ENCODE measurements around the gene STK17A.

STK17A gene

DNA sequence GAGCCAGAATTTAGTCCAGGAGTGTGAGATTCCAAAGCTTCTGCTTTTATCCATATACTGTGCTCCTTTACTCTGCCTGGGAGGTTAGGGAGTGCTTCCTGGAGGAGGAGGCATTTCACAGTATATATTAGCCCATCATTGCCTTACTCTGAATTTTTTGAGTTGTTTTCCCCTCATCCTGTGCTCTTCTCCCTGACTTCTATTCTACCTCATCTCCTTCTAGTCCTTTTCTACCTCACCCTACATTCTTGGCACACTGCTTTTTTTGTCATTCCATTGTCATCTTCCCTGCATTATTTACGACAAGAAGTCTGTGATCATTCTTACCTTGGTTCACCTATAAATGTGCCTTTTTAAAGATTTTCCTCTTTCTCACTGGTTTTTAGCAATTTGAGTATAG lies 21.3 kb downstream of the STK17A start:
- Histone ChIP-seq H3K4me3 (ENCODE audit: low read length) (no peak overlapping the region), H3K9me3 (ENCODE audit: insufficient read depth, low read depth, low read length) (peaks cover 9% of the 10 kb centered on the region; the same call in 1 of the 2 replicates), H3K36me3 (ENCODE audit: insufficient read depth, low read depth, low read length) (peaks cover 9% of the 10 kb centered on the region; the same call in 1 of the 2 replicates), H3K27ac (ENCODE audit: low read length) (no peak overlapping the region), H3K4me1 (ENCODE audit: insufficient read depth, low read length) (peaks cover 5% of the 10 kb centered on the region; the same call in 1 of the 2 replicates), H3K9ac (ENCODE audit: low read depth, low read length) (no peak overlapping the region), H3K27me3 (ENCODE audit: insufficient read depth, low read length) (no peaks in the 10 kb centered on the region)

DNA sequence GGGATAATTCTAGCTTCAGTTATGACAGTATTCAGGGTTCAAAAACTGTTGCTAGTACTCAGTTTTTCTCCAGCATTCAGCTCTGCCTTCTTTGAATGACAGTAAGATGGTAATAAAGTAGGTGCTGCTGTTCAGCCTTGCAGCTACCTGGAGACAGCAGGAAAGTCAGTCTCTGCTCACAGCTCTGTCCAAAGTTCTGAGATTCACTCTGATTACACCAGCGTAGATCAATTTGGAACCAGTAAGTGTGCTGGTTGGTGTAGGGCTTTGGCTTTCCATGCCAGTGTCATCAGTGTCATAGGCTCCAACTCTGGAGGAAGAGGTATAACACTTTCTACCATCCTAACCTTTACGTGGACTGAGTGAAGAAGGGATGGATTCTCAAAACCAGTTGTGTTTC lies 26.2 kb downstream of the STK17A start:
- no peaks in the 10 kb centered on the region for H3K27me3 ChIP-seq (ENCODE audit: insufficient read depth, low read length)
- H3K4me1 ChIP-seq (ENCODE audit: insufficient read depth, low read length), result no peaks in the 10 kb centered on the region
- peaks cover 9% of the 10 kb centered on the region; the same call in 1 of the 2 replicates for H3K9me3 ChIP-seq (ENCODE audit: insufficient read depth, low read depth, low read length)
- H3K4me3 ChIP-seq (ENCODE audit: low read length), result no peak overlapping the region
- peaks cover 10% of the 10 kb centered on the region; the same call in 1 of the 2 replicates for H3K36me3 ChIP-seq (ENCODE audit: insufficient read depth, low read depth, low read length)
- no peak overlapping the region for H3K27ac ChIP-seq (ENCODE audit: low read length)
- H3K9ac ChIP-seq (ENCODE audit: low read depth, low read length), result no peak overlapping the region

DNA sequence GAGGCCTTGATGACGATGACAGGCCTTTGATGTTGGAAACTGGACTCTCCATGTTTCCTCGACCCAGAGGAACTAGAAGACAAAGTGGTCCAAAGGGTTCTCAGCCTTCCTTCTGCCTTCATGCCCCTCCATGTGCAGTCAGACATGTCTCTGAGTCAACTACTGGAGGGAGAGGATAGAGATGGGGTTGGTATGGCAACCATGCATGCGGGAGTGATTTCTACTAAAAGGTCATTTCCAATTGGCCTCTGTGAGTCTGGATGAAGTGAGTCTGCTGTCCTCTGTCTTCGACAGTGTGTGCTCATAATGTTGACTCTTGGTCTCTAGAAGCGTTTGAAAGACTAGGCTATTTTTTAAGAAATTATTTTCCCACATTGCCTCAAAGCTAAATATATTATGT lies 29.2 kb downstream of the STK17A start:
- Histone ChIP-seq H3K27ac (ENCODE audit: low read length) (no peak overlapping the region), H3K27me3 (ENCODE audit: insufficient read depth, low read length) (no peaks in the 10 kb centered on the region), H3K9me3 (ENCODE audit: insufficient read depth, low read depth, low read length) (no peaks in the 10 kb centered on the region), H3K4me1 (ENCODE audit: insufficient read depth, low read length) (no peaks in the 10 kb centered on the region), H3K36me3 (ENCODE audit: insufficient read depth, low read depth, low read length) (peaks cover 10% of the 10 kb centered on the region; the same call in 1 of the 2 replicates), H3K4me3 (ENCODE audit: low read length) (no peak overlapping the region), H3K9ac (ENCODE audit: low read depth, low read length) (no peak overlapping the region)

DNA sequence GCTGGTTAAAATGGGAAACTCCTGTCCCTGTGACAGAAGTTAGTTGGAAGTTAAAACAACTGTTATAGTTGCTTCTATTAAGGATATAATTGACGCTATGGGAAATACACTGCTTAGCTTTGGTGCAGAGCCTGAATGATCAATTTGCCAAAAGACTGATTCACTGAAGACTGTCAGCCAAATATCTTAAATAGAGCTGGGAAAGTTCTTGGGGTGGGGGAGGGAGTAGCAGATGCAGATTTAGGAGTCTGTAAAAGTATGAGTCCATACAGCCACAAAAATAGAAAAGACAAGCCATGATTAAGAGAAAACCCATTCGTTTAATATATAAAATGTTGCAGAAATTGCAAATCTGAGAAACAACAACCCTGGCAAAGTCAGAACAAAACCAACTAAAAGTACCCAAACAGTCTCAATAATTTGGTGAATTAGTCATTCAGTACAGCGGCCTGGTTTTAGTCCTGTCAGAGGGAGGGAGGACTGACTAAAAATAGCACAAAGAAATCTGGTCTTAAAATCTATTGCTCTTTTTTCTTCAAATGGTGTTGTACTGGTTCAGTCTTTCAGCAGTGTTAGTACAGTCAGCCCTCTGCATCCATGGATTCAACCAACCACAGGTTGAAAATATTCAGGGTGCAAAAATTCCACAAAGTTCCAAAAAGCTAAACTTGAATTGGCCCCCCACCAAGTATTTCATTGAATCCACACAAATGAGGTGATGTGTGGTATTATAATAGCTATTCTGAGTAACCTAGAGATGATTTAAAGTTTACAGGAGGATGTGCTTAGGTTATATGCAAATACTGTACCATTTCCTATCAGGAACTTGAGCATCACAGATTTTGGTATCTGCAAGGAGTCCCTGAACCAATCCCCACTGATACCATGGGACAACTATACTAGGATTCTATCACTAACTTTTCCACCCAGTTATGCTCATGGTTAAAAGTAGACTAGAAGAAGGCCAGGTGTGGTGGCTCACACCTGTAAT lies 30.0 kb downstream of the STK17A start:
- Histone ChIP-seq H3K27ac (ENCODE audit: low read length) (no peak overlapping the region), H3K27me3 (ENCODE audit: insufficient read depth, low read length) (no peaks in the 10 kb centered on the region), H3K4me1 (ENCODE audit: insufficient read depth, low read length) (0 out of 2 replicates have a peak, but pooled peaks cover 1% of the 10 kb centered on the region), H3K9ac (ENCODE audit: low read depth, low read length) (no peak overlapping the region), H3K36me3 (ENCODE audit: insufficient read depth, low read depth, low read length) (peaks cover 10% of the 10 kb centered on the region; the same call in 1 of the 2 replicates), H3K9me3 (ENCODE audit: insufficient read depth, low read depth, low read length) (no peaks in the 10 kb centered on the region), H3K4me3 (ENCODE audit: low read length) (no peak overlapping the region)

DNA sequence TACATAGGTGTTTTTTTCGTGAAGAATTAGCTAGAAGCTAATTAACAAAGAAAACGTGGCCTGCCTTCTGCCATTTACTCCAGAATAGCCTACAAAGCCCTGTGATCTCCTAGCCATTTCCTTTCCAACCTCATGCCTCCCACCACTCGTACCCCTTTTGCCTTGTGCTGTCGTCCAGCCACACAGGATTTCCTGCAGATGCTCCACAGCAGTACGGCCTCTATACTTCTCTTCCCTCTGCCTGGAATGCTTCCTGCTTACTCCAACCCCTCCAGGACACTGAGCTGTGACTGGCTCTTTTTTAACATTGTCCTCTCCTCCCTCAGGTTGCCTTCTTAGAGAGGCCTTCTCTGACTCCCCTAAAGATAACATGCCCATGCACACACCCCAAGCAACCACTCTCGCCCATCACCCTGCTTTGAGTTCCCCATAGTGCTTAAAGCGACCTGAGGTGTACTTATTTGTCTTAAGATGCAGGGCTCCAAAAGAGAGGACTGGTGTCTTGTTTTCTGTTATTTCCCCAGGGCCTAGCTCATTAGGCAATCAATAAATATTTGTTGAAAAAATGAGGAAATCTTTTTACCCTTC lies 32.7 kb downstream of the STK17A start:
- Histone ChIP-seq H3K36me3 (ENCODE audit: insufficient read depth, low read depth, low read length) (peaks cover 7% of the 10 kb centered on the region; the same call in 1 of the 2 replicates), H3K4me3 (ENCODE audit: low read length) (no peak overlapping the region), H3K4me1 (ENCODE audit: insufficient read depth, low read length) (0 out of 2 replicates have a peak, but pooled peaks cover 4% of the 10 kb centered on the region), H3K27me3 (ENCODE audit: insufficient read depth, low read length) (no peaks in the 10 kb centered on the region), H3K9ac (ENCODE audit: low read depth, low read length) (no peak overlapping the region), H3K27ac (ENCODE audit: low read length) (no peak overlapping the region), H3K9me3 (ENCODE audit: insufficient read depth, low read depth, low read length) (no peaks in the 10 kb centered on the region)

DNA sequence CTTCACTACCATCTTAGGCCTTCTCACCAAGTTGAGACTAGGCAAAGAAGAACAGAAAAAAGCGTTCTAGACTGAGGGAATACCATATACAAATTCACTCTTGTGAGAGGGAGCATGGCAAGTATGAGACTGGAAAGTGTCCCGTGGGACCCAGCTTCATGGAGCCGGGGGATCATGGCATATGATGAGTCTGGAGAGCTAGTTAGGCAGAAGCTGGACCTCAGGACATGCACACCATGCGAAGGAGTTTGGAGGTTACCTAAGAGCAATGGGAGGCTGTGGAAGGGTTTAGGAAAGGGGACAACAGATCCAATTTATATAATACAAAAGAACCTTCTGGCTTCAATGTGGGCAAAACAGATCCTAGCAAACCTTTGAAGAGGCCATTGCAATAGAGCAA lies 34.1 kb downstream of the STK17A start:
- no peaks in the 10 kb centered on the region for H3K27me3 ChIP-seq (ENCODE audit: insufficient read depth, low read length)
- H3K9ac ChIP-seq (ENCODE audit: low read depth, low read length), result no peak overlapping the region
- H3K4me3 ChIP-seq (ENCODE audit: low read length), result no peak overlapping the region
- H3K4me1 ChIP-seq (ENCODE audit: insufficient read depth, low read length), result 0 out of 2 replicates have a peak, but pooled peaks cover 4% of the 10 kb centered on the region
- H3K9me3 ChIP-seq (ENCODE audit: insufficient read depth, low read depth, low read length), result no peaks in the 10 kb centered on the region
- no peak overlapping the region for H3K27ac ChIP-seq (ENCODE audit: low read length)
- peaks cover 7% of the 10 kb centered on the region; the same call in 1 of the 2 replicates for H3K36me3 ChIP-seq (ENCODE audit: insufficient read depth, low read depth, low read length)

DNA sequence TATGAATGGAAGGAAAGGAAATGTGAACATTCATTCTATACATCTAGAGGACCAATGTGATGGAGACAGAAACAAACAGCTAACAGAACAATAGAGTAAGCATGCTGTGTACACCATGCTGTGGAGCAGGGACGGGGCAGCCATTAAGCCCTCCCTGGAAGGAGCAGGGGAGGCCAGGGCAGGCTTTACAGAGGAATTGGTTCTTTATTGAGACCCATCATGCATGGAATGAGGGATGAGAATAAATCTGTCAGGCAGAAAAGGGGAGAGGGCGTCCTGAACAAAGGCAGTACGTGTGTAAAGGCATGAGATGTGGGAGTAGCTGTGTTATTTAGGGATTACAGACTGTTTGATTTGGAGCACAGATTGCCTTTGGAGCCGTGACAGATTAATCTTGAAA lies 35.2 kb downstream of the STK17A start:
- Histone ChIP-seq H3K27me3 (ENCODE audit: insufficient read depth, low read length) (no peaks in the 10 kb centered on the region), H3K4me1 (ENCODE audit: insufficient read depth, low read length) (0 out of 2 replicates have a peak, but pooled peaks cover 4% of the 10 kb centered on the region), H3K4me3 (ENCODE audit: low read length) (no peak overlapping the region), H3K36me3 (ENCODE audit: insufficient read depth, low read depth, low read length) (peaks cover 7% of the 10 kb centered on the region; the same call in 1 of the 2 replicates), H3K27ac (ENCODE audit: low read length) (no peak overlapping the region), H3K9ac (ENCODE audit: low read depth, low read length) (no peak overlapping the region), H3K9me3 (ENCODE audit: insufficient read depth, low read depth, low read length) (no peaks in the 10 kb centered on the region)

DNA sequence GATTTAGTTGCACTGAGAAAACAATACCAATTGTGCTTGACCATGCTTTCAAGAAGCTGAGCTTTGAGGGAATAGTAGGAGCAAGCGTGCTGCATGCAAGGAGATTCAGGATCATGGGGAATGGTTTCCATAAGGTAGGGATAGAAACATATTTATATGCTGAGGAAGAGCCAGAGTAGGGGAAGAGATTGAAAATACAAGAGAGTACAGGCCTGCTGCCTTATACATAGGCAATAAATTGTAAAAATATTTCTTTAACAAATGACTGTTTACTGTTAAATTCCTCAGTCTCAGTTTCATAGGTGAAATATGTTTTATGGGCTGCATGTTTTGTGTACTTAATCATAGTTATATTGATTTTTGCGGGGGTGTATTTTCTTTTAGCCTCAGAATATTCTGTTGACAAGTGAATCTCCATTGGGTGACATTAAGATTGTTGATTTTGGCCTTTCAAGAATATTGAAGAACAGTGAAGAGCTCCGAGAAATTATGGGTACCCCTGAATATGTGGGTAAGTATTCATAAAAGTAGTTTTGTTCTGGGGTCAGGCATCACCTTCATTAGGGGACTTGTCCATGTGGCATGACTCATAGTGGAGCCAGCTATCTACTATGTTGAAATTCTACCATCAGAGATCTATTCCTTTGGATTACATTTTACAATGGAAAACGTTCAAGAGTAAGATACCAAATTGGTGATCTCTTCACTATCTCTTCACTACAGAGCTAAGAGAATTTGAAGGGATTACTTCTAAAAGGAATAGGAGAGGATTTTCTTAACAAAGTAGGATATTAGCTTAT lies 36.5 kb downstream of the STK17A start:
- Histone ChIP-seq H3K36me3 (ENCODE audit: insufficient read depth, low read depth, low read length) (peaks cover 13% of the 10 kb centered on the region), H3K9ac (ENCODE audit: low read depth, low read length) (no peak overlapping the region), H3K9me3 (ENCODE audit: insufficient read depth, low read depth, low read length) (no peaks in the 10 kb centered on the region), H3K4me1 (ENCODE audit: insufficient read depth, low read length) (0 out of 2 replicates have a peak, but pooled peaks cover 4% of the 10 kb centered on the region), H3K4me3 (ENCODE audit: low read length) (no peak overlapping the region), H3K27me3 (ENCODE audit: insufficient read depth, low read length) (no peaks in the 10 kb centered on the region), H3K27ac (ENCODE audit: low read length) (no peak overlapping the region)

DNA sequence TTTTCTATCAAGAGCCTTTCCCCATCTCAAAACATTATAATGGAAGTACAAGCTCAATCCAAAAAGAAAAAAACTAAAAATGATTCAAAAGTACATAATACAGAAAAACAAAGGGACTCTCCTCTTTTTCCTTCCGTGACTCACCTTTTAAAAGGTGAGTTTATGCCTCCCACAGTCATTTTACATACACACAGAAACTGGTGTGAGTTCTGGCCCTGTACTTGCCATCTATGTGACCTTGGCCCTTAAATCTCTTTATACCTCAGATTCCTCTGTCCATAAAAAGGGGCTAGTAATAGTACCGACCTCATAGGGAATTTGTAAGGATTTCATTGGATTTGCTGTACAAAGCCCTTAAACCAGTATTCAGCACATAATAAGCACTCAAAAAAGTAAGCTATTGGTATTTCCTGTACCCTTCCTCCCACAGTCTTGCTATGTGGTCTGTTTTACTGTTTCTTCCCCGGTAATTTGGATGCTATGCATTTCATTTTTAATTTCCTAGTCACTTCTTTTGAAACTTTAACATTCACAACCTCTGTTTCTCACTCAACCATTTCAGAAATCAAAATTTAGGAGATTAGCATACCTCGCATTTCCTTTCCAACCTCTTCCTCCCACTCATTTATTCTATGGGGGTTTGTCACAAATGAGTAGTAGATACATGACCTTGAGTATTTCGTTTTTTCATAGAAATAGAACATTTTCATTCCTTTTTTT lies 39.0 kb downstream of the STK17A start:
- Histone ChIP-seq H3K4me1 (ENCODE audit: insufficient read depth, low read length) (0 out of 2 replicates have a peak, but pooled peaks cover 4% of the 10 kb centered on the region), H3K27ac (ENCODE audit: low read length) (no peak overlapping the region), H3K36me3 (ENCODE audit: insufficient read depth, low read depth, low read length) (peaks cover 32% of the 10 kb centered on the region), H3K9me3 (ENCODE audit: insufficient read depth, low read depth, low read length) (no peaks in the 10 kb centered on the region), H3K9ac (ENCODE audit: low read depth, low read length) (no peak overlapping the region), H3K27me3 (ENCODE audit: insufficient read depth, low read length) (no peaks in the 10 kb centered on the region), H3K4me3 (ENCODE audit: low read length) (no peak overlapping the region)

DNA sequence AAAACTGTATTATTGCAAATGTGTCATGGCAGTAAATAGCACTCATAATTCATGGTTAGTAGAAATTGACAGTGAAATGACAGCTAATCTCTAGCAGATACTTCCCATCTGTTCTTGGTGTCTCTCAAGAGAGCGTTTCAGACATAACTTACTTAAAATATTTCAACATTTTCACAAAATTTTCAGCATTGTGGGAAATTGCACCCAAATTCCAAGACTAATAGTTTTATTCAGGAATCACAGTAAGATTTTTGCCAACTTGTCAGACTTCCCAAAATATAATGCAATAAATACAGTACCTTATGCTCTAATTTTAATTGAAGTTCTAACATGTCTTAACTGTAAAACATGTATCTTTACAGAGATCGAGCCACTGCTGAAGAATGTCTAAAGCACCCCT lies 41.2 kb downstream of the STK17A start:
- Histone ChIP-seq H3K4me3 (ENCODE audit: low read length) (no peak overlapping the region), H3K9me3 (ENCODE audit: insufficient read depth, low read depth, low read length) (no peaks in the 10 kb centered on the region), H3K9ac (ENCODE audit: low read depth, low read length) (no peak overlapping the region), H3K27me3 (ENCODE audit: insufficient read depth, low read length) (no peaks in the 10 kb centered on the region), H3K36me3 (ENCODE audit: insufficient read depth, low read depth, low read length) (peaks cover 40% of the 10 kb centered on the region), H3K27ac (ENCODE audit: low read length) (no peak overlapping the region), H3K4me1 (ENCODE audit: insufficient read depth, low read length) (no peaks in the 10 kb centered on the region)

DNA sequence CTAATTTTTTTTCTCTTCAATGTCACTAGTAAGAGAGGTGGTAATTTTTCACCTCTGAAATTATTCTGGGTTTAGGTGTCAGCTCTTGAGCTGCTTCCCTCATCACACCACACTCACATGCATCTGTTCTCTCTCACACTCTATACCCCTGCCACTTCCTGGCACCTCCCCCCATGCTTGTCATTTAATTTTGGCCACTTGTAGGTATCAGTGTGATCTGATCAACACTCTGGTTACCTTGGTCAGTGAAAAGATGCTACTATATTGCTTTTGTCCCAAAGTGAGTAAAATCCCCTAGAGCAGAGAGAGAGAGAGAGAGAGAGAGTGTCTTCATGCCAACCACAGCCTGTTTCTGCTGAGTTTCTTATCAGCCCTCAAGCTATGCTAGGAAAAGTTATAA lies 42.5 kb downstream of the STK17A start:
- H3K27me3 ChIP-seq (ENCODE audit: insufficient read depth, low read length), result no peaks in the 10 kb centered on the region
- no peaks in the 10 kb centered on the region for H3K9me3 ChIP-seq (ENCODE audit: insufficient read depth, low read depth, low read length)
- H3K36me3 ChIP-seq (ENCODE audit: insufficient read depth, low read depth, low read length), result peaks cover 37% of the 10 kb centered on the region
- H3K9ac ChIP-seq (ENCODE audit: low read depth, low read length), result no peak overlapping the region
- no peak overlapping the region for H3K4me3 ChIP-seq (ENCODE audit: low read length)
- H3K27ac ChIP-seq (ENCODE audit: low read length), result no peak overlapping the region
- no peaks in the 10 kb centered on the region for H3K4me1 ChIP-seq (ENCODE audit: insufficient read depth, low read length)

All from iPS-20b (cell line).